Putamen (tissue), 1 donor: ENCODE data around the gene PIGL.

Source experiments
- DNase-seq: peaks from one replicate; pipeline ENCODE4 v3.0.0-alpha.2; 2016; ENCODE audit warnings: low spot score

The PIGL gene

GRCh38 chr17:16353317-16354174, 136.5 kb downstream of the PIGL start, which contains the start of gene CENPV:
CENPV (minus strand) TSS chr17:16353469; CDS start chr17:16353436, 33 bp downstream.
- DNase-seq: no peak

- no peak for DNase-seq
These were observed 137.6 kb downstream of the PIGL start for GRCh38 chr17:16354585-16354984.

GRCh38 chr17:16358394-16358793, 141.4 kb downstream of the PIGL start:
- DNase-seq: no peak

GRCh38 chr17:16361874-16362273, 144.9 kb downstream of the PIGL start:
- no peak for DNase-seq

- peak; percentile 71 for DNase-seq
These were observed 146.9 kb downstream of the PIGL start for GRCh38 chr17:16363749-16364536.

- no peak for DNase-seq
These were observed 147.6 kb downstream of the PIGL start for GRCh38 chr17:16364625-16365024.

GRCh38 chr17:16371742-16372141, 154.7 kb downstream of the PIGL start:
- no peak for DNase-seq

- DNase-seq: no peak
These were observed 157.3 kb downstream of the PIGL start for GRCh38 chr17:16374146-16374938.
